Measurements from ENCODE around the gene SLC1A7. TPM values are rescaled to one million over a fixed set of nuclear protein-coding genes. Genes with fewer than 3 reads are reported as not detected.

Gene SLC1A7
- total RNA-seq, 1 donor from 2014 or later: not detected

GRCh38 chr1:53075761-53076163 lies 66.7 kb downstream of the SLC1A7 start:
- TF ChIP-seq CTCF (IDR thresholded peaks at IDR 0.05; ENCODE audit: insufficient read depth, low read length, severe bottlenecking): no peak
- DNase-seq (ENCODE audit: low read depth) (no peak), FAIRE-seq (no peak)
- Histone ChIP-seq H3K4me3 (ENCODE audit: low read depth, low read length) (no peak overlapping the region), H3K27me3 (ENCODE audit: control insufficient read depth, insufficient read depth, low read length) (peaks cover 2% of the 10 kb centered on the region), H3K36me3 (ENCODE audit: control insufficient read depth, insufficient read depth, low read length) (no peaks in the 10 kb centered on the region)

- Histone ChIP-seq H3K4me3 (ENCODE audit: low read depth, low read length) (no peak overlapping the region), H3K36me3 (ENCODE audit: control insufficient read depth, insufficient read depth, low read length) (no peaks in the 10 kb centered on the region), H3K27me3 (ENCODE audit: control insufficient read depth, insufficient read depth, low read length) (peaks cover 2% of the 10 kb centered on the region)
- FAIRE-seq (no peak), DNase-seq (ENCODE audit: low read depth) (no peak)
- TF ChIP-seq CTCF (IDR thresholded peaks at IDR 0.05; ENCODE audit: insufficient read depth, low read length, severe bottlenecking): no peak
These were observed 67.2 kb downstream of the SLC1A7 start for GRCh38 chr1:53075206-53075605.

- Histone ChIP-seq H3K36me3 (ENCODE audit: control insufficient read depth, insufficient read depth, low read length) (no peaks in the 10 kb centered on the region), H3K27me3 (ENCODE audit: control insufficient read depth, insufficient read depth, low read length) (peaks cover 2% of the 10 kb centered on the region), H3K4me3 (ENCODE audit: low read depth, low read length) (no peak overlapping the region)
- no peak for TF ChIP-seq CTCF (IDR thresholded peaks at IDR 0.05; ENCODE audit: insufficient read depth, low read length, severe bottlenecking)
- FAIRE-seq (no peak), DNase-seq (ENCODE audit: low read depth) (no peak)
These were observed 67.9 kb downstream of the SLC1A7 start for GRCh38 chr1:53074313-53075154.

- H3K36me3 ChIP-seq (ENCODE audit: control insufficient read depth, insufficient read depth, low read length): no peaks in the 10 kb centered on the region
- no peak for DNase-seq (ENCODE audit: low read depth)
- no peak for FAIRE-seq
- H3K4me3 ChIP-seq (ENCODE audit: low read depth, low read length): no peak overlapping the region
- H3K27me3 ChIP-seq (ENCODE audit: control insufficient read depth, insufficient read depth, low read length): peaks cover 2% of the 10 kb centered on the region
- TF ChIP-seq CTCF (IDR thresholded peaks at IDR 0.05; ENCODE audit: insufficient read depth, low read length, severe bottlenecking): no peak
These were observed 68.5 kb downstream of the SLC1A7 start for GRCh38 chr1:53073868-53074311.

- DNase-seq (ENCODE audit: low read depth) (no peak), FAIRE-seq (no peak)
- Histone ChIP-seq H3K36me3 (ENCODE audit: control insufficient read depth, insufficient read depth, low read length) (no peaks in the 10 kb centered on the region), H3K27me3 (ENCODE audit: control insufficient read depth, insufficient read depth, low read length) (peaks cover 2% of the 10 kb centered on the region), H3K4me3 (ENCODE audit: low read depth, low read length) (no peak overlapping the region)
- no peak for TF ChIP-seq CTCF (IDR thresholded peaks at IDR 0.05; ENCODE audit: insufficient read depth, low read length, severe bottlenecking)
These were observed 69.2 kb downstream of the SLC1A7 start for GRCh38 chr1:53073287-53073686.
